IMR-90 (cell line): ENCODE results near the gene SLC35D2. TPM values are rescaled to one million over a fixed set of nuclear protein-coding genes. Genes with fewer than 3 reads are reported as not detected.

Source experiments
- ATAC-seq: fragments of 200-7000 bp; cut with Tn5 transposase; 2 replicates; pipeline ENCODE4 v1.9.1; 2020; ENCODE audit warnings: low read depth, mild to moderate bottlenecking, moderate library complexity
- BruUV-seq: library from RNA; stranded (reverse); fragments of 400-500 nt; replicated peaks from 2 replicates; lab custom pipeline; 2021; lab: Mats Ljungman, UMichigan
- CTCF ChIA-PET: fragments of 300-600 bp; formaldehyde crosslinking; extraction: SDS; loops from one replicate; lab custom pipeline; 2021; ENCODE audit warnings: antibody characterized with exemption; lab: Yijun Ruan, JAX
- POLR2A ChIA-PET: fragments of 300-600 bp; sonication (Branson Sonifier 250); formaldehyde crosslinking; loops from one replicate; lab custom pipeline; 2022; ENCODE audit warnings: antibody characterized with exemption; ENCODE audit not compliant: unreplicated experiment; lab: Charles Lee
- DNase-seq: peaks from one replicate; pipeline ENCODE4 v3.0.0; 2013
- H2AFZ ChIP-seq: replicated peaks from 2 replicates; pipeline ENCODE3; 2013; ENCODE audit warnings: low read length, mild to moderate bottlenecking; ENCODE audit not compliant: poor library complexity
- H2AK5ac ChIP-seq: 2 replicates; pipeline ENCODE4 v1.6.1; 2013; ENCODE audit warnings: low read depth, low read length, inconsistent platforms
- H2AK9ac ChIP-seq: replicated peaks from 2 replicates; pipeline ENCODE3; 2013; ENCODE audit warnings: mild to moderate bottlenecking, low read depth, low read length, moderate library complexity; ENCODE audit not compliant: poor library complexity
- H2BK120ac ChIP-seq: 2 replicates; pipeline ENCODE4 v1.6.1; 2013; ENCODE audit warnings: low read depth, low read length, inconsistent platforms
- H2BK15ac ChIP-seq: 3 replicates; pipeline ENCODE4 v1.6.1; 2013; ENCODE audit warnings: low read depth, low read length, inconsistent platforms
- H2BK20ac ChIP-seq: 2 replicates; pipeline ENCODE4 v1.6.1; 2013; ENCODE audit warnings: low read depth, mild to moderate bottlenecking, inconsistent platforms, low read length, moderate library complexity
- H2BK5ac ChIP-seq: 2 replicates; pipeline ENCODE4 v1.6.1; 2013; ENCODE audit warnings: mild to moderate bottlenecking, low read depth, low read length, inconsistent platforms; ENCODE audit not compliant: poor library complexity, severe bottlenecking
- H3K14ac ChIP-seq: replicated peaks from 2 replicates; pipeline ENCODE4 v1.6.1; 2013; ENCODE audit warnings: low read depth, low read length, inconsistent platforms
- H3K18ac ChIP-seq: 2 replicates; pipeline ENCODE4 v1.6.1; 2013; ENCODE audit warnings: low read depth, low read length, control low read depth
- H3K23ac ChIP-seq: 2 replicates; pipeline ENCODE4 v1.6.1; 2013; ENCODE audit warnings: low read depth, low read length, inconsistent platforms
- H3K27ac ChIP-seq: 2 replicates; pipeline ENCODE4 v1.5.1; 2013; ENCODE audit warnings: mild to moderate bottlenecking, control low read depth, low read length; ENCODE audit not compliant: insufficient read depth
- H3K27me3 ChIP-seq: 2 replicates; pipeline ENCODE4 v1.6.1; 2013; ENCODE audit warnings: low read length; ENCODE audit not compliant: control insufficient read depth, insufficient read depth
- H3K36me3 ChIP-seq: 2 replicates; pipeline ENCODE4 v1.6.1; 2013; ENCODE audit warnings: low read length, mixed read lengths; ENCODE audit not compliant: control insufficient read depth, insufficient read depth
- H3K4ac ChIP-seq: 2 replicates; pipeline ENCODE4 v1.6.1; 2013; ENCODE audit warnings: low read depth, low read length, inconsistent platforms
- H3K4me1 ChIP-seq: 2 replicates; pipeline ENCODE4 v1.6.1; 2013; ENCODE audit warnings: low read length, mixed read lengths; ENCODE audit not compliant: control insufficient read depth, insufficient read depth
- H3K4me2 ChIP-seq: 2 replicates; pipeline ENCODE4 v1.6.1; 2013; ENCODE audit warnings: low read depth, mild to moderate bottlenecking, control low read depth, low read length, moderate library complexity
- H3K4me3 ChIP-seq: 2 replicates; pipeline ENCODE4 v1.5.1; 2013; ENCODE audit warnings: low read depth, mild to moderate bottlenecking, control low read depth, low read length, moderate library complexity; ENCODE audit not compliant: insufficient read depth
- H3K56ac ChIP-seq: 2 replicates; pipeline ENCODE4 v1.6.1; 2013; ENCODE audit warnings: low read length, inconsistent platforms; ENCODE audit not compliant: insufficient read depth; ENCODE audit errors: extremely low read depth
- H3K79me1 ChIP-seq, 2 experiments: 2 replicates each; pipeline ENCODE4 v1.6.1; 2013; ENCODE audit warnings: low read length in 2 of 2, inconsistent platforms in 1 of 2, low read depth in 1 of 2
- H3K9ac ChIP-seq: 2 replicates; pipeline ENCODE4 v1.6.1; 2013; ENCODE audit warnings: low read depth, low read length, control low read depth
- H3K9me1 ChIP-seq: 2 replicates; pipeline ENCODE4 v1.6.1; 2013; ENCODE audit warnings: low read length, inconsistent platforms; ENCODE audit not compliant: insufficient read depth
- H3K9me3 ChIP-seq: 2 replicates; pipeline ENCODE4 v1.6.1; 2013; ENCODE audit warnings: low read length; ENCODE audit not compliant: control insufficient read depth, insufficient read depth
- H4K20me1 ChIP-seq: 2 replicates; pipeline ENCODE4 v1.6.1; 2013; ENCODE audit warnings: low read length, inconsistent platforms; ENCODE audit not compliant: insufficient read depth
- H4K5ac ChIP-seq: 2 replicates; pipeline ENCODE4 v1.6.1; 2013; ENCODE audit warnings: mild to moderate bottlenecking, low read depth, low read length, control low read depth
- H4K8ac ChIP-seq, 2 experiments: 2 replicates each; pipeline ENCODE4 v1.6.1; 2013; ENCODE audit warnings: low read depth in 2 of 2, low read length in 2 of 2, control low read depth in 1 of 2, inconsistent platforms in 1 of 2
- H4K91ac ChIP-seq: 2 replicates; pipeline ENCODE4 v1.6.1; 2013; ENCODE audit warnings: low read depth, low read length, inconsistent platforms; ENCODE audit not compliant: insufficient read depth
- BHLHE40 ChIP-seq: fragments of 150-350 bp; IDR thresholded peaks from 2 replicates; pipeline ENCODE4 v1.6.1; 2016; ENCODE audit warnings: mild to moderate bottlenecking, low read depth, low read length
- CEBPB ChIP-seq: IDR thresholded peaks from 2 replicates; pipeline ENCODE4 v1.6.1; 2012; ENCODE audit warnings: low read depth, low read length, improper control_type of control experiment
- CHD1 ChIP-seq: IDR thresholded peaks from 2 replicates; pipeline ENCODE4 v1.6.1; 2012; ENCODE audit warnings: low read depth, low read length, improper control_type of control experiment
- FOS ChIP-seq: fragments of 150-350 bp; IDR thresholded peaks from 2 replicates; pipeline ENCODE4 v1.6.1; 2016; ENCODE audit warnings: low read depth, low read length
- MAFK ChIP-seq: IDR thresholded peaks from 2 replicates; pipeline ENCODE4 v1.6.1; 2012; ENCODE audit warnings: low read depth, low read length, improper control_type of control experiment
- MAZ ChIP-seq: IDR thresholded peaks from 2 replicates; pipeline ENCODE4 v1.6.1; 2012; ENCODE audit warnings: low read depth, mild to moderate bottlenecking, low read length, improper control_type of control experiment, moderate library complexity, borderline replicate concordance
- MXI1 ChIP-seq: IDR thresholded peaks from 2 replicates; pipeline ENCODE4 v1.6.1; 2012; ENCODE audit warnings: low read depth, mild to moderate bottlenecking, low read length, moderate library complexity, borderline replicate concordance
- NFE2L2 ChIP-seq: fragments of 150-350 bp; IDR thresholded peaks from 2 replicates; pipeline ENCODE4 v1.6.1; 2016; ENCODE audit warnings: low read depth, mild to moderate bottlenecking, low read length
- POLR2A ChIP-seq: IDR thresholded peaks from 2 replicates; pipeline ENCODE4 v1.6.1; 2012; ENCODE audit warnings: mild to moderate bottlenecking, low read depth, low read length
- RAD21 ChIP-seq: IDR thresholded peaks from 2 replicates; pipeline ENCODE4 v1.6.1; 2012; ENCODE audit warnings: low read length, improper control_type of control experiment
- RCOR1 ChIP-seq: IDR thresholded peaks from 2 replicates; pipeline ENCODE4 v1.6.1; 2012; ENCODE audit warnings: mild to moderate bottlenecking, low read length, improper control_type of control experiment; ENCODE audit not compliant: insufficient replicate concordance
- RFX5 ChIP-seq: IDR thresholded peaks from 2 replicates; pipeline ENCODE4 v1.8.0; 2012; ENCODE audit warnings: low read depth, mild to moderate bottlenecking, low read length, moderate library complexity
- SMC3 ChIP-seq: fragments of 150-350 bp; IDR thresholded peaks from 2 replicates; pipeline ENCODE4 v1.6.1; 2016; ENCODE audit warnings: low read depth, mild to moderate bottlenecking, antibody characterized with exemption, low read length, moderate library complexity
- WGBS, 2 experiments: methylation state at CpG; one replicate each; pipeline versions ENCODE4 v1.1.5 to v1.1.7; 2013; ENCODE audit warnings: missing lambda C conversion rate in 2 of 2; ENCODE audit not compliant: insufficient read length in 1 of 2; ENCODE audit errors: extremely low coverage in 2 of 2; 5-methylcytosine and 5-hydroxymethylcytosine counted together
- dilution Hi-C: fragments of 300-500 bp; cut with HindIII; formaldehyde crosslinking; loops from one replicate; pipeline ENCODE4 v1.14.3; 2018; ENCODE audit warnings: low sequenced_read_pairs; ENCODE audit not compliant: unreplicated experiment
- in situ Hi-C: fragments of 300-500 bp; cut with MboI; formaldehyde crosslinking; loops from 3 replicates; pipeline ENCODE4 v1.14.3; 2019; ENCODE audit warnings: low sequenced_read_pairs, inconsistent platforms, mixed read lengths
- intact Hi-C: fragments of 100-400 bp; cut with micrococcal nuclease; formaldehyde crosslinking; loops from 2 replicates; pipeline ENCODE4 v1.10.0; 2022
- polyA plus RNA-seq, 3 experiments: library from polyadenylated mRNA; depleted of rRNA; stranded (reverse); fragments of >200 nt; gene quantifications; 2 replicates each; pipeline ENCODE4 v1.2.3, GENCODE V29; 2012; ENCODE audit warnings: low replicate concordance in 1 of 3
- total RNA-seq: library from RNA; depleted of rRNA; stranded (reverse); fragments of >200 nt; gene quantifications from 2 replicates; pipeline ENCODE4 v1.2.3, GENCODE V29; 2012
- TF ChIP-seq, protein P1 (sequence below): fragments of 150-350 bp; IDR thresholded peaks from 2 replicates; pipeline ENCODE4 v1.6.1; 2017; ENCODE audit warnings: mild to moderate bottlenecking, antibody characterized with exemption, low read length, low read depth
- TF ChIP-seq, protein P2 (sequence below): fragments of 150-350 bp; IDR thresholded peaks from 2 replicates; pipeline ENCODE4 v1.6.1; 2016; ENCODE audit warnings: low read depth, mild to moderate bottlenecking, low read length, moderate library complexity, borderline replicate concordance
- TF ChIP-seq, protein P3 (sequence below): conservative IDR thresholded peaks from 2 replicates; pipeline ENCODE4 v1.5.1; 2012; ENCODE audit warnings: mild to moderate bottlenecking, low read depth, low read length, improper control_type of control experiment

Gene SLC35D2
- total and polyA plus RNA-seq, 2 of the 4 experiments (the other 2 are of a cell fraction) = 9.7 to 11.8 TPM

DNA sequence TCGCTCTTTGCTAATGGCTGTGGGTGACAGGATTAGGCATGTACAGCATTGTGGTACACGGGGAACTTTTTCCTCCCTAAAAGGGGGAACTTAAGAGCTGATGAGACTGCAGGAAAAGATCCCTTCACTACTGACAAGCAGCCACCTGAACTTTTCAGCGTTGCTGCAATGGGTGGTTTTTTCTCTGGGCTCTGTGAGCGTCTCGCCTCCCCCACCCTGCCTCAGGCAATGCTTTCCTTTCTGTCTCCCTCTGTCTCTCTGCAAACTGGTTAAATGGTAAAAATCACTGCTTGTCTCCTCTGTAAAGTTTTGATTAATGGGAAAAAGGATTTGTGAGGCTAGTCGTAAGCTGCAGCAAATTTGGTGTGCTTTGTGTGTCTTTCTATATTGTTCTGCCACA lies 101.9 kb downstream of the SLC35D2 start:
- H3K27ac ChIP-seq = no peak overlapping the region
- dilution Hi-C loops = no loop called here
- ChIA-PET CTCF (no interaction called here), POLR2A (no interaction called here)
- H3K4ac ChIP-seq = no peak overlapping the region
- H3K18ac ChIP-seq = no peak overlapping the region
- H2BK5ac ChIP-seq = no peak overlapping the region
- no peak overlapping the region for H2AK5ac ChIP-seq
- no peak overlapping the region for H2BK20ac ChIP-seq
- H4K91ac ChIP-seq = no peak overlapping the region
- H3K9me1 ChIP-seq = no peaks in the 10 kb centered on the region
- H3K4me1 ChIP-seq = no peaks in the 10 kb centered on the region
- H2AK9ac ChIP-seq = no peak overlapping the region
- no TSS peak for BruUV-seq
- no peak for DNase-seq
- H3K36me3 ChIP-seq = no peaks in the 10 kb centered on the region
- ATAC-seq = no peak
- intact Hi-C loops = no loop called here
- no peaks in the 10 kb centered on the region for H3K27me3 ChIP-seq
- no peak overlapping the region for H3K14ac ChIP-seq
- no CpG with 5 or more reads among the region's 6 CpGs for WGBS, 2 experiments
- no peak overlapping the region for H3K9ac ChIP-seq
- no peak overlapping the region for H3K4me3 ChIP-seq
- no peak overlapping the region for H2AFZ ChIP-seq
- H3K79me1 ChIP-seq = no peaks in the 10 kb centered on the region
- H2BK120ac ChIP-seq = no peak overlapping the region
- H3K4me2 ChIP-seq = no peak overlapping the region
- in situ Hi-C loops = no loop called here
- H4K8ac ChIP-seq = no peak overlapping the region
- TF ChIP-seq BHLHE40 (no peak), NFE2L2 (no peak), MXI1 (no peak), RAD21 (no peak), SMC3 (no peak), MAFK (no peak), RCOR1 (no peak), CHD1 (no peak), MAZ (no peak), POLR2A (no peak), RFX5 (no peak), CEBPB (no peak), FOS (no peak)
- TF ChIP-seq, protein P1, sequence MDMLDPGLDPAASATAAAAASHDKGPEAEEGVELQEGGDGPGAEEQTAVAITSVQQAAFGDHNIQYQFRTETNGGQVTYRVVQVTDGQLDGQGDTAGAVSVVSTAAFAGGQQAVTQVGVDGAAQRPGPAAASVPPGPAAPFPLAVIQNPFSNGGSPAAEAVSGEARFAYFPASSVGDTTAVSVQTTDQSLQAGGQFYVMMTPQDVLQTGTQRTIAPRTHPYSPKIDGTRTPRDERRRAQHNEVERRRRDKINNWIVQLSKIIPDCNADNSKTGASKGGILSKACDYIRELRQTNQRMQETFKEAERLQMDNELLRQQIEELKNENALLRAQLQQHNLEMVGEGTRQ = no peak
- TF ChIP-seq, protein P2, sequence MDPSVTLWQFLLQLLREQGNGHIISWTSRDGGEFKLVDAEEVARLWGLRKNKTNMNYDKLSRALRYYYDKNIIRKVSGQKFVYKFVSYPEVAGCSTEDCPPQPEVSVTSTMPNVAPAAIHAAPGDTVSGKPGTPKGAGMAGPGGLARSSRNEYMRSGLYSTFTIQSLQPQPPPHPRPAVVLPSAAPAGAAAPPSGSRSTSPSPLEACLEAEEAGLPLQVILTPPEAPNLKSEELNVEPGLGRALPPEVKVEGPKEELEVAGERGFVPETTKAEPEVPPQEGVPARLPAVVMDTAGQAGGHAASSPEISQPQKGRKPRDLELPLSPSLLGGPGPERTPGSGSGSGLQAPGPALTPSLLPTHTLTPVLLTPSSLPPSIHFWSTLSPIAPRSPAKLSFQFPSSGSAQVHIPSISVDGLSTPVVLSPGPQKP = no peak
- TF ChIP-seq, protein P3, sequence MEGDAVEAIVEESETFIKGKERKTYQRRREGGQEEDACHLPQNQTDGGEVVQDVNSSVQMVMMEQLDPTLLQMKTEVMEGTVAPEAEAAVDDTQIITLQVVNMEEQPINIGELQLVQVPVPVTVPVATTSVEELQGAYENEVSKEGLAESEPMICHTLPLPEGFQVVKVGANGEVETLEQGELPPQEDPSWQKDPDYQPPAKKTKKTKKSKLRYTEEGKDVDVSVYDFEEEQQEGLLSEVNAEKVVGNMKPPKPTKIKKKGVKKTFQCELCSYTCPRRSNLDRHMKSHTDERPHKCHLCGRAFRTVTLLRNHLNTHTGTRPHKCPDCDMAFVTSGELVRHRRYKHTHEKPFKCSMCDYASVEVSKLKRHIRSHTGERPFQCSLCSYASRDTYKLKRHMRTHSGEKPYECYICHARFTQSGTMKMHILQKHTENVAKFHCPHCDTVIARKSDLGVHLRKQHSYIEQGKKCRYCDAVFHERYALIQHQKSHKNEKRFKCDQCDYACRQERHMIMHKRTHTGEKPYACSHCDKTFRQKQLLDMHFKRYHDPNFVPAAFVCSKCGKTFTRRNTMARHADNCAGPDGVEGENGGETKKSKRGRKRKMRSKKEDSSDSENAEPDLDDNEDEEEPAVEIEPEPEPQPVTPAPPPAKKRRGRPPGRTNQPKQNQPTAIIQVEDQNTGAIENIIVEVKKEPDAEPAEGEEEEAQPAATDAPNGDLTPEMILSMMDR = no peak
- H3K9me3 ChIP-seq = no peaks in the 10 kb centered on the region
- H2BK15ac ChIP-seq = no peak overlapping the region
- no peak overlapping the region for H3K56ac ChIP-seq
- no peak overlapping the region for H4K5ac ChIP-seq
- no peaks in the 10 kb centered on the region for H4K20me1 ChIP-seq
- no peak overlapping the region for H3K23ac ChIP-seq
